GM04503 (cell line): ENCODE data around the gene GOLGA6L2.
"Not testable (repeated sequence)": the region's sequence is repeated elsewhere in the genome, so short reads cannot be mapped to it uniquely, and the experiment has no call there.

Source experiments
- DNase-seq: peaks from one replicate; pipeline ENCODE4 v3.0.0-alpha.2; 2012; ENCODE audit warnings: low read depth

Gene GOLGA6L2

DNA sequence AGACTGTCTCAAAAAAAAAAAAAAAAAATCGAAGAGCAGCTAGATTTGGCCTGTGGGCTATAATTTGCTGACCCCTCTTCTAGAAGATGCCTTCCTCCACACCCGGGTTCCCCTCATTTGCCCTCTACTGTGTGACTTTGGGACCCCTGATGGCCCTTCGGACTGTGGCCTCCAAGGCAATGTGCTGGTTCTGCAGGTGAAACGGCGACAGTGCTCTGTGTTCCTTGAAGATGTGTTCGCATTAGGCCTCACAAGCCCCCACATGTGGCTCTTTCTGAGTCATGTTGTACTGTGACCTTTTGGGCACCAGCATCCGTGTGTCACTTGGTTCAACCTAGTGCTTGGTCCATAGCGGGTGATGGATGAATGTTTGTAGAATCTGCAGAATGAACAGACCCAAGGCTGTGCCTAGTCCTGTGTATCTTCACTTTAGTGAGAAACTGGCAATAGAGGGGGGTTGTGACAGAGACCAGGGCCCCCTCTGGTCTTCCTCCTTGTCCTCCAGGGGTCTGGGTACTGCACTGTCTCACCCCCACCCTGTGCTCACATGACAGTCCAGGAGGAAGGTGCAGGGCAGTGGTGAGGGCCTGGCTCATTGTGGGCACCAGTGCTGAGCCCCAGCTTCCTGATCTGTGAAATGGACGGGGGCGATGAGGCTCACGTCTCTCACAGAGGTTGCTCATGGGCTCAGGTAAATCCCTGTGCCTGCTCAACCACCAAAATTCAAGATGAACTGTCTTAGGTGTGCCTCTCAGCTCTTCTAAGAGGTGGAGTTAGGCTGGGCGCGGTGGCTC is 22.7 kb downstream of the GOLGA6L2 start:
- DNase-seq: no peak

DNA sequence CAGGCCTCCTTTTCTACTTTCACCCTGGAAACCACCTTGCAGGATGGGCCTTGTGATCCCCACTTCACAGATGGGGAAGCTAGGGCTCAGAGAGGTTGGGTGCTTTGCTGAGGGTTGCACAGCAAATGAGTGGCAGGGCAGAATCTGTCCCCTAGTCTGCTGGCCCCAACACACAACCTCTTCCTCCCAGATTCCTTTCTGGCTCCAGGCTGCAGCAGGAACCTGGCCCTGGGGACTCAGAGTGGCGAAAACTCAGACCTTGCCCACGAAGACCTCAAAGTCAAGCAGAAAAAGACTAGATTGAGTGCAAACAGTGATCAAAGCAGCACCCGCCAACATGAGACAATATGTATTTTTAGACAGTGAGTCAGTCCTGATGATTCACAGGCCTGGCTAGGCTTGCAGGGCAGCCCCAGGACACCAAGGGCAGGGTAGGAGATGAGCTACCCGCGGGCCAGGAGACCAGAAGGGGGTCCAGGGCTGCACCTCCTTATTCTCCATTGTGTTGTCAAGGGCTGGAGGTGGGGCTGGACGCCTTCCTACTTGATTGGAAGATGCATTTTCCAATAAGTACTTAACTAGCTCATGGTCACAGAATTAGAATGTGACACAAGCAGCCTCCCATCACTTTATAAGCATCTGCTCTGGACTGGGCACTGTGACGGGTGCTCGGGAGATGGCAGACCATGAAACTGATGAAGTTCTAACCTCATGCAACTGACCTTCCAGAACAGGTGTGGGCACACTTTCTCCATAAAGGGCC is 23.9 kb downstream of the GOLGA6L2 start:
- no peak for DNase-seq

DNA sequence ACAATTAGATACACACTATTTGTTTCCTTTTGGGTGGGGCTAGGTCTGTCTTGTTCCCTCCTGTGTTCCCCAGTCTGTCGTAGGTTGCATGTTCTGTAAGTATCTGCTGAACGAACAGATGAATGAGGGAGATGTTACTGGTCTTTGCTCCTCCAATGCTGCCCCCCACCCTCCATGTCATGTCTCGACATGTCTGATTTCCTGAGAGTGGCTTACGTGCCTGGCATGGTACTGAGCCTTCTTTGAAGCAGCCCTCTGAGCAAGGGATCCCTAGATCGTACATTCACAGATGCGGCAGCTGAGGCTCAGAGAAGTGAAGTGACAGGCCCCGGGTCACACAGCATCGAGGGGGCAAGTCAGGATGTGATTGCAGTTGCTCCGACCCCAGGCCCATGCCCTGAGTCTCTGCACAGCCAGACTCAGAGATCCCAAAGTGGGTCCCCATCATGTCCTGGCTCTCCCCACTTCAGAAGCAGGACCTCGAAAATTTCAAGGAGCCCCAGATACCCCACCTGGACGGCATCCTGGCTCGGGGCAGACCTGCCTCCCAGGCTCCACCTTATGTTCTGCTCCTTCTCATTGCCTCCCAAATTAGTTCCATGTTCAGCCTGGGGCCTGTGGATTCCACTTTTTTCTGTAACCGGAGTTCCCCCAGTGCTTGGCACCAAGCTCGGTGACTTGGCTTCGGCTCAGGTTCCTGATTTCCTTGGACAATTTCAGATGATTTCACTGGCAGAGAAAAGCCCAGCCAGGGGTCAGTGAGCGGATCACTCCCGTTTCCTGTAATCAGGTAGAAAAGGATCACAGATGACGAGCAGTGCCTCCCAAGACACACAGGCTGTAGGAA is 24.7 kb downstream of the GOLGA6L2 start:
- DNase-seq: no peak

DNA sequence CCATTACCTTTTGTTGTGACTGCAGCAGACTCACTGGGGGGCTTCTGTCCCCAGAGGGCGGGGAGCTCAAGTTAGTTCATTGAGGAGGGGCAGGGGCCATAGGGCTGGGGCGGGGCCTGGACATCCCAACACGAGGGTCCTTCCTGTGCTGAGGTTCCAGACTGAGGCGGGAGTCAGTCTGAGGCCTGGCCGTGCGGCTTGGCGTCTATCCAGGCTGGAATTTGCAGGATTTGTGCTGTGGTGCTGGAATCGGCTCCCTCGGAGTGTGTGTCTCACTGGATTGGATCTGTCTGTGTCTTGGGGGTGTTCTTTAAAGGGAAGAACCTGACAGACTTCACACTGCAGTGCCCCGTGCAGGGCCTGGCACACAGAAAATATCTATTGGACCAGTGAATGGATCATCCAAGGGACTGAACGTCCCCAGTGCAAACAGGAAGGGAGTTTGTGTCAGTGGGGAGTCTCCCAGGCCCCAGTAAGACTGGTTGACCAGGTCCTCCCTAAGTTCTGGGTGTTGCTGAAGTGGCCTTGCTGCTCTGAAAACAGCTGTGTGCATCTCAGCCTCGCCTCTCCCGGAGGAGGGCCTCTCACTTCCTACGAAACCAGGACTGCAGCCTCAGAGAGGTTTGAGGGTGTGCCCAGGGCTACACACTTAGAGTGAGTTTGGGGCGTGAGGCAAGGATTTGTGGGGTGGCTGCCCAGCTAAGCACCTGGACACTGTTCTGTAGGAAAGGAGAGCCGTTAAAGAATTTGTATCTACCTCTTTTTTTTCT is 26.1 kb downstream of the GOLGA6L2 start:
- no peak for DNase-seq

DNA sequence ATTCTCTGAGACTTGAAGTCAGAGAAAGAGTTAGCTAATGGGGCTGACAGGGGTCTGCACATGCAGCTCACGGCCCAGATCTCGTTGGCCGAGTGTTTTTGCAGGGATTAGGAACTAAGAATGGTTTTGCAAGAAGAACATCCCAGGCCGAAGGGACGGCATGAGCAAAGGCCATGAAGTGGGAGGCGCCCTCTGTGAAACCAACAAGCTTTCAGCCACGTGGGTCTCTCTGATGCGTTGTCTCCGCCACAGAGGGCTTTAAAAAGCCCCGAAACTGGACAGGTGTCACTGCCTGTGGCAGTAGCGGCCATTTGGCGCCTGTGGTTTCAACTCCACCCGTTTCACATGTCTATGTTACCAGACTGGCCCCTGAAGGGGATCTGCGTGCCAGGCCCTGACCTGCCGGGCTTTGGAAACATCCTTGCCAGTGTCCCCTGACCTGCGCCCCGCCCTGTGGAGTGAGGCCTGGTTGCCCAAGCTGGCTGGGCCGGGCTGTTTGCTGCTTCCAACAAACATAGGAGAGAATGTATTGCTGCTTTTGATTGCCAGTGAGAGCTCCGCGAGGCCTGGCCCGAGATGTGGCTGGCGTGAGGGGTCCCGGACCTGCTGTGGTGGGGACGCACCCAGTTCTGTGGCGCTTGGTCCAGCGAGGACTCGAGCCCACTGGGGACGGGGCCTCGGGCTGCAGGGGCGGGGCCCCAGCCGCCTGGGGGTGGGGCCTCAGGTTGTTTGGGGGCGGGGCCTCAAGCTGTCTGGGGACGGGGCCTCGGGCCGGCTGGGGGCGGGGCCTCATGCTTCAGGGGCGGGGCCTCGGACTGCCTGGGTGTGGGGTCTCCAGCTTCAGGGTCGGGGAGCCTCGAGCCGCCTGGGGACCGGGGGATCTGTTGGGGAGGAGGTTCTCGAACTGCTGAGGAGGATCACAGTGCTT is 30.4 kb downstream of the GOLGA6L2 start:
- DNase-seq: no peak

DNA sequence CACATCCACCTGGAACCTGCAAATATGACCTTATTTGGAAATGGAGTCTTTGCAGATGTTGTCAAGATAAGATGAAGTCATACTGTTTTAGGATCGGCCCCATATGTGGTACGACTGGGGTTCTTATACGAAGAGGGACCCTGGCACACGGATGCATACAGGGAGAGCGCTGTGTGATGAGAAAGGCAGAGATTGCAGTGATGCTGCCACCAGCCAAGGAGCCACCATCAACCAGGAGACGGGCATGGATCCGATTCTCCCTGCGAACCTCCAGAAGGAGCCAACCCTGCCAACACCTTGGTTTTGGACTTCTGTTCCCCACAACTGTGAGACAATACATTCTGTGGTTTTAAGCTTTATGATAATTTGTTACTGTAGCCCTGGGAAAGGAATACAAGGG is 31.2 kb downstream of the GOLGA6L2 start:
- DNase-seq: not testable (repeated sequence)

DNA sequence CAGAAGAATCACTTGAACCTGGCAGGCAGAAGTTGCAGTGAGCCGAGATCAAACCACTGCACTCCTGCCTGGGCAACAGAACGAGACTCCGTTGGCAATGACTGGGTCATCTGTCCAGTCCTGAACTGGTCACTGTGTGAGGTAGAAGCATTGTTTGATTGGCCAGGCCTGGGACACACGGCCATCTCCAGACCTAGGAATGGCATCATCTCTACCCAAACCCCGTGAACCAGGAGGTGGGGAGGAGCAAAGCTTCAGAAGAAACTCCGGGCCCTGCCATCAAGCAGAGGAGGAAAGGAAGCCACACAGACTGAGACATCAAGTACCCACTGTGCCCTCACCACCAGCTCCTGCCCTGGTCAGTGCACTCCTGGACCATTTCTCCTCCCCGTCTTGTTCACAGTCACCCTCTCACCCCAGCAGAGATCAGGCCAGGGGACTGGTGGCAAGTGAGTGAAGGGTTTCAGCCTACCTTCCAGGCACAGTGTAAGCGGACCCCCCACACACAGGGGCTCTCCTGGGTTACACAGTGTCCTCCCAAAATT is 31.6 kb downstream of the GOLGA6L2 start:
- DNase-seq: no peak

DNA sequence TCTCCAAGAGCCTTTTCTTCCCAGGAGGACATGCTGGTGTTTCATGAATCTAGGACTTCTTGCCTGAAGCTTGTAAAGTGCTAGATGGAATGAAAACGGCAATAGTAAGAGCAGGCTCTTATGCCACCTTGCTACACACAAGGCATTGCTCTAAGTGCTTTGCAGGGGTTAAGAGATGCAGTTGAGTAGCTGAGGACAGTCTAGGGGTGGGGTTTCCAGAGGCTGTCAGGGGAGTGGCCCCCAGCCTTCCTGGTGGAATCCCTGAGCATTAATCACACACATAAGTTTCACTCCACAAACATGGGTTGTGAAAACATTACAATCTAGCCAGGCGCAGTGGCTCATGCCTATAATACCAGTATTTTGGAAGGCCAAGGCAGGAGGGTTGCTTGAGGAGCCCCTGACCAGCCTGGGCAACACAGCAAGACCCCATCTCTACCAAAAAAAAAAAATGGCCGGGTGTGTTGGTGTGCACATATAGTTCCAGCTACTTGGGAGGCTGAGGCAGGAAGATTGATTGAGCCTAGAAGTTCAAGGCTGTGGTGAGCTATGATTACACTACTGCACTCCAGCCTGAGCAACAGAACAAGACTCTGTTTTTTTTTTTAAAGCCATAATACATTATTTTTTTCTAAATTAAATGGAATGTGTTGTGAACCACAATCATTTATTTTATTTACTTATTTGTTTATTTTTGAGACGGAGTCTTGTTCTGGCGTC is 34.0 kb downstream of the GOLGA6L2 start:
- not testable (repeated sequence) for DNase-seq

DNA sequence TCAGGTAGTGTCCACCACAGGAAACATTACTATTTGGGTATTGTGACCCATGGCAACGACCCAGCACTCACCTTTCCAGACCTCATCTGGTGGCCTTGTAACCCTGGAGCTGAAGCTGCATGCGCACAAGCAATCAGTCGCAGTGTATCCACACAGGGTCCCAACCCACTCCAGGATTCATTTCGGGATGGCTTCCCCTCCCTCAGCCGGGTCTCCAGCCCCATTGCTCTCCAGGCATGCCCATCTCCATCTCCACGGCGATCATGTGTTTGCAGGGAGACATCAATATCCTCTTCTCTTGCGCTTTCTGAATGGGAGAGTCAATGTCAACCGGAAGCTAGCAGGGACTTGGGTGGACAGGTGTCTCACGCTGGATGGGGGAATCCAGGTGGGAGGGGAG is 35.2 kb downstream of the GOLGA6L2 start:
- no peak for DNase-seq

DNA sequence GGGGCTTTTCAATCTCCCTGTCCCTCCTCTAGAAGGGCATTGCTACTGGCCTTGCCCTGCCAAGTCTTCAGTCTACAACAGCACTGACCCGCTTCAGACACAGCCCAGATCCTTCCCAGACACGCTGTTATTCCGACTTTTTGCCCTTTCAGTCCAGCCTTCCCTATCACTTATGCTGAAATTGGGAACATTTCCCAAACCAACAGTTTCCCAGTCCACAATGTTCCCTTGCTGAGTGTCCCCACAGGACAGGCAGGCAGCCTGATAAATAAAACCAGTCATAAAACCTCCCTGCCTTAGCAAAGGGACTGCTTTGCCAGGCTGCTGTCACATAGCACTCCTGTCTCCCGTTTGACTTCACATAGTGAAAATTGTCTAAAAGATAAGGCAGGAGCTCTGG is 43.5 kb downstream of the GOLGA6L2 start:
- no peak for DNase-seq

DNA sequence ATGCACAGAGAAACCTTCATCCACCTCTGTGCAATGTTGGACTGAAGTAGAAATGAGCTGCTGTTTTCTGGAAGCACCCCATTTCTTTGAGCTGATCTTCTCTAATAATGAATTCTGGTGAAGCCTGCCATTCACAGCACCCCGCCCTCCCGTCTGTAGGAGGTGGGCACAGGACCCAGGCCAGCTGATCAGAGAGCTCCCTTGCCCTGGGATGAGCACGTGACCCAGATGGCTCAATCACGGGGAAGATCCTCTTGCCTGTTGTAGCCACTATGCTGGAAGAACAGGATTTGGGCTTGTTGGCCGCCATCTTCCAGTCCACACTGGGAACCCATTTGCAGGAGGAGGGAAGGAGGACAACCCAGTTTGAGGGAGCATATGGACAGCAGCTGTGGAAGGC is 44.5 kb downstream of the GOLGA6L2 start:
- DNase-seq: no peak

DNA sequence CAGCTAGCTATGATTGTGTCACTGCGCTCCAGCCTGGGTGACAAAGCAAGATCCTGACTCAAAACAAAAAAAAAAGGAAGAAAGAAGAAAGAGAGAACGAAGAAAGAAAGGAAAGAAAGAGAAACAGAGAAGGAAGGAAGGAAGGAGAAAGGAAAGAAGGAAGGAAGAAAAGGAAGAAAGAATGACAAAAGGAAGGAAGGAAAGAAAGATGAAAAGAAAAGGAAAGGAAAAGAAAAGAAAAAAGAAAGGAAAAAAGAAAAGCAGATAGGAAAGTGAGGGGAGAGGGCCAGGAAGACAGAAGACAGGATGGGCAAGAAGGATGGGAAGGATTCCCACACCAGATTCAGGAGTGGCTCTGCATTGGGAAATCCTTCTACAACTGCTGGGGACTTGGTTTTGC is 44.9 kb downstream of the GOLGA6L2 start:
- no peak for DNase-seq

DNA sequence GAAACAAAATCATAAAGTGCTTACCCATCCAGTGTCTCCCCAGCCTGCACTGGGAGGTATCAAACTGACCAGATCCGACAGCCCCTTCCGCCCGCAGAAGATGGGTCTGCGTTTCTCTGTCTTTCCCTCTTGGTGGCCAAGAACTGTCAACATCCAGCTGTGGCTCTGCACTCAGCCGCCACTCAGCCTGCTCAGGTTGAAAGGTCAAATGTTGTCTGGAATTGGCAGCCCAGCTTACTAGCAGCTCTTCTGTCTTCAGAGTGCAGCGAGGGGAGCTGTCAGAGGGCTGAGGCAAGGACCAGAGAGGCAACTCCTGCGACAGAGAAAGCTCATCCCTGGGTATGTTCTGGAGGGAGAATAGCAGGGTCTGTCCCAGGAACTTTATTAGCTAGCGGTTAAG is 45.4 kb downstream of the GOLGA6L2 start:
- no peak for DNase-seq

DNA sequence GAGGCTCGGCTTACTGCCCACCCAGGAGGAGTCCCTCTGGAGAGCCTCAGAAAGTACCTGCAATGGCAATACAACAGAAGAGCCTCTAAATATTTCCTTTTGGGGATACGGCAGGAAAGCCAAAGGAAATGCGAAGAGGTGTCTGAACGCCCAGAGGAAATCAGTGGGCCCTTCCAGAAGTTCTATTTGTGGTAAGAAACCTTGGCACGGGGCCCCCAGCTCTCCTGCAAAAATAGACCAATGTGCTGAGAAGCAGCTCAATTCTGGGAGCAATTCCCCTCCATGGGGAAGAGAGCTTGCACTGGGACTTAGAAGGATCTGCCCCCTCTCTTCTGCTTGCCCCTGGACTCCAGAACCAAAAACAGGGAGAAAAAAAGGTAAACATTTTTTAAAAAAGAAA is 47.8 kb downstream of the GOLGA6L2 start:
- DNase-seq: not testable (repeated sequence)

DNA sequence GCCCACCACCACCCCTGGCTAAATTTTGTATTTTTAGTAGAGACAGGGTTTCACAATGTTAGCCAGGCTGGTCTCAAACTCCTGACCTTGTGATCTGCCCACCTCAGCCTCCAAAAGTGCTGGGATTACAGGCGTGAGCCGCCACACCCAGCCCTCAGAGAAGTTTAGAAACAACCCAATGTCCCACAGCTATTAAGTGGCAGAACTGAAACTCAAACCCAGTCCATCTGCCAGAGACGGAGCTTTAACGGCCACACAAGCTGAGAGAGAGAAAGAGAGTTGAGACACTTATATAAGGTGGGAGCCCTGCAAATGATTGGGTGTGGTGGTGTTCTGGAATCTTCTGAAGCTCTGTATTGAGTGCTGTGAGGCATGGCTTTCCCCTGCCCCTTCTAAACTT is 48.7 kb downstream of the GOLGA6L2 start:
- not testable (repeated sequence) for DNase-seq

DNA sequence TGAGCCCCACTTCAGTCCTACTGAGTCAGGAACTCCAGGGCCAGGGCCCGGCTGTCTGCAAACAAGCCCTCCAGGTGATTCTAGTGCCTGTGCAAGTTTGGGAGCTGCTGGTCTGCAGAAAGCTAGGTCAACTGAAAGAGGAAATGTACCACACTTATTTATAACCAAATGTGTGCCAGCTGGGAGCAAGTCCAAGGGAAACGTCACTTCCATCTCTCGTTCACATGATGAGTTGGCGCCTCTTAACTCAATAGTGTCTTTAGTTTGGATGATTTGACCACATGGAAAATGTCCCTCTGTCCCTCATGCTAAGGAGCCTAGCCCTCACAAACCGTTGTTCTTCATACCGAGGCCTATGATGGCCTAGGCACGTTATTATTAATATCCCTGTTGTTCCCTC is 49.3 kb downstream of the GOLGA6L2 start:
- no peak for DNase-seq

DNA sequence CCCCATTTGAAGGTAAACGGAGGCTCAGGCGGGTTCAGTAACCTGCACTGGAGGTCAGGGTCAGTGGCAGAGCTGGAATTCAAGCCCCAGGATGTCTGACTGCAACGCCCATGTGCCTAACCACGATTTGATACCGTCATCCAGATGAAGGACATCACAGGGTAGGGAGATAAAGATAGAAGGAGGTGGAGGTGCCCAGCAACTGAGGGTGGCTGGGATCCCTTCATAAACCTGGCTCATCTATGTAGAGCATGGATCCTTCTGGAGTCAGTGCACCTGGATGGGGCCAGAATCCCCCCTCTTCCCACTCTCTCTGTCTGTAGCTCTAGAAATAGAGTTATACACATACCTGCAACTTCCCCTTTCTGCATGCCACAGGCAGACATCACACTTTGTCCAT is 51.2 kb downstream of the GOLGA6L2 start:
- no peak for DNase-seq

DNA sequence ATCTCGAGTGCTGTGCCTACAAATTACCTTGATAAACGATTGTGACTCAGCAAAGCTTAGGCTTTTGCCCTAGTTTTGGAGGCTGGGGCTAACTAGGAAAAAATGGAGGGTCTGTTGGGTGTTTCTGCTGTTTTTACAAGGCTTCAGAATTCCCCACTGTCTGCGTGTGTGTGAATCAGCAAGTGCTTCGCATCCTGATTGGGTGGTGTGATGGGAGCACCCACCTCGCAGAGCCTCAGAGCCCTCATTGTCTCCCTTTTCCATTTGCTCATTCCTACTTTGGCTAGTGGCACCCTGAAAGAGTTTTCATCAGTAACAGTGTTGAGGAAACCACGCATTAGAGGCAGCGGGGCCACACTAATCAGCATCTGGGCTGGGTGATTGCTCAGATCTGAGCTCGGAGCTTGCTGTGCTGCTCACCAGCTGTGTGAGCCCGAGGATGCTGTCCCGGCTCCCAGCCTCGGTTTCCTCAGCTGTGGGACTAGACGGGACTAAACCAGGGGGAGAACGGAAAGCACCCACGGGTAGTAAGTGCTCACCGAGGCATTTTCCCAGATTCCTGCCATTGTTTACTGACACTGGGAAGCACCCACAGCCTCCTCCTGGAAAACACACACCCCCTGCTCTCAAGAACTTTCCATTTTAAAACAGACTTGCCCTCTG is 51.9 kb downstream of the GOLGA6L2 start:
- no peak for DNase-seq
